GM12892 (cell line): ENCODE data around the gene CAMTA1.

ENCODE experiments used
- POLR2A ChIP-seq: IDR thresholded peaks from 2 replicates; pipeline ENCODE4 v1.6.1; 2011; ENCODE audit warnings: low read depth, low read length, control low read depth
- POLR2AphosphoS5 ChIP-seq: IDR thresholded peaks from 2 replicates; pipeline ENCODE4 v1.6.1; 2011; ENCODE audit warnings: low read depth, low read length, control low read depth
- TAF1 ChIP-seq: IDR thresholded peaks from 2 replicates; pipeline ENCODE4 v1.6.1; 2011; ENCODE audit warnings: low read depth, mild to moderate bottlenecking, control low read depth, low read length, borderline replicate concordance

DNA sequence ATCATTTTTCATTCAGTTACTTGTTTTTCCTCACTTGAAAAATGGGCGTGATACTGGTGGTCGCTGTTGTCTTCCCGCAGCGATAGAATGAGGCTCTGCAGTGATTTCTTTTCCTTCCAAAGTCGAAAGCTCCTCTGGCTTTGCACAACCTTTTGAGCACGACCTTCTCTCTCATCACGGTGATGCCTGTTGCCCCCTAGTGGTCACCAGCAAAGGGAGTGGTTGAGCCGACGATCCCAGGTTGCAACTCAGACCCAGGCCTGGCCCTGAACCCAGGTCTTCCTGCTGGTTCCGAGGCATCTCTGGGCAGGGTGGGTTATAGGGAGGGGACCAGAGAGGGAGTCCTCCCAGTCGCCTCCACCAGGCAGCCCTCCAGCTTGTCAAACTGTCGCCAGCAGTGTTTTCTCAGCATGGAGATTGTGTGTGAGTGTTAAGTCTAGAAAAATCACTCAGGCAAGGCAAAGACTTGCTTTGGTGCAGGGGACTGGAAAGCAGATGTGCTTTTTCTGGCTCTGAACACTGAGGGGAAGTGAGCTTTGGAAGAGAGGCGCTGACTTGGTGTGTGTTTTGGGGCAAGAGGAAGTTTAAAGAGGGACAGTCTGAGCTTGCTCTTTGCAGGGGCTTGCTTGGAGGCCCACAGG is 285.3 kb downstream of the CAMTA1 start:
- TF ChIP-seq POLR2A (no peak), TAF1 (no peak), POLR2AphosphoS5 (no peak)
